HCT116 (cell line): ENCODE data around the gene RHBDF2.
"Not testable (repeated sequence)": the region's sequence is repeated elsewhere in the genome, so short reads cannot be mapped to it uniquely, and the experiment has no call there.

Experiments used
- CEBPB ChIP-seq: IDR thresholded peaks from 2 replicates; pipeline ENCODE4 v1.6.1; 2012; ENCODE audit warnings: low read depth
- EZH2 ChIP-seq: fragments of 200-600 bp; sonication (generic); IDR thresholded peaks from 2 replicates; pipeline ENCODE4 v1.6.1; 2017; ENCODE audit warnings: antibody characterized with exemption, mixed run types
- JUND ChIP-seq: IDR thresholded peaks from 2 replicates; pipeline ENCODE4 v1.6.1; 2012
- POLR2A ChIP-seq: IDR thresholded peaks from 2 replicates; pipeline ENCODE4 v1.7.0; 2011; ENCODE audit warnings: borderline replicate concordance; ENCODE audit not compliant: insufficient read depth, insufficient read length; ENCODE audit errors: extremely low read depth
- POLR2AphosphoS5 ChIP-seq: IDR thresholded peaks from 2 replicates; pipeline ENCODE4 v1.6.1; 2011; ENCODE audit warnings: mild to moderate bottlenecking, low read depth, low read length, moderate library complexity
- SIN3A ChIP-seq: IDR thresholded peaks from 2 replicates; pipeline ENCODE4 v1.6.1; 2012; ENCODE audit warnings: low read depth
- ZFX ChIP-seq: fragments of 450-650 bp; IDR thresholded peaks from 2 replicates; pipeline ENCODE4 v1.6.1; 2017
- TF ChIP-seq, protein P1 (sequence below), 3 experiments: fragments of 200-600 bp in 1 of 3; sonication (generic) in 1 of 3; IDR thresholded peaks in 2 of 3; conservative IDR thresholded peaks in 1 of 3; 2 replicates each; pipeline ENCODE4 v1.5.1; 2012 to 2017; ENCODE audit warnings: low read depth in 2 of 3, low read length in 2 of 3, antibody characterized with exemption in 1 of 3, borderline replicate concordance in 1 of 3, control low read depth in 1 of 3, mild to moderate bottlenecking in 1 of 3, mixed read lengths in 1 of 3, mixed run types in 1 of 3, moderate library complexity in 1 of 3; ENCODE audit not compliant: insufficient read depth in 1 of 3
- TF ChIP-seq, protein P2 (sequence below): IDR thresholded peaks from 2 replicates; pipeline ENCODE4 v1.6.1; 2011; ENCODE audit warnings: mild to moderate bottlenecking, low read length, moderate library complexity; ENCODE audit not compliant: insufficient replicate concordance; ENCODE audit errors: extremely low read depth
- TF ChIP-seq, protein P3 (sequence below): IDR thresholded peaks from 2 replicates; pipeline ENCODE4 v1.6.1; 2012

DNA sequence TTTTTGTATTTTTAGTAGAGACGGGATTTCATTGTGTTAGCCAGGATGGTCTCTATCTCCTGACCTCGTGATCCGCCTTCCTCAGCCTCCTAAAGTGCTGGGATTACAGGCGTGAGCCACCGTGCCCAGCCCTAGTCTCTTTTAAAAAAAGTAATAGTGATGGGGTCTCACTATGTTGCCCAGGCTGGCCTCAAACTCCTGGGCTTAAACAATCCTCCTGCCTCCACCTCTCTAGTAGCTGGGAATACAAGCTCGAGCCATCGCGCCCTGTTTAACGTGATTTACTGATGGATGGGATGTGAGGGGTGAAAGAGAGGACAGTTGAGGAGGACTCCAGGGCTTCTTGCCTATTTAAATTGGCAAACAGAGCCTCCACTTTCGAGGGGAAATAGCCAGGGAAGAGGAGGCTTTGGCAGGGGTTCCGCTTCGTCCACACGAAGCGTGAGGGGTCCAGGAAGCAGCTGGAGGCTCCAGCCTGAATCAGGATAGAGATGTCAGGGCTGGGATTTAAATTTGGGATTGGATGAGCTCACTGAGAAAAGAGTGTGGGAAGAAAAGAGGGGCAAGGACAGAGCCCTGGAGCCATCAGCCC lies 7.3 kb upstream of the RHBDF2 start:
- TF ChIP-seq, protein P1, sequence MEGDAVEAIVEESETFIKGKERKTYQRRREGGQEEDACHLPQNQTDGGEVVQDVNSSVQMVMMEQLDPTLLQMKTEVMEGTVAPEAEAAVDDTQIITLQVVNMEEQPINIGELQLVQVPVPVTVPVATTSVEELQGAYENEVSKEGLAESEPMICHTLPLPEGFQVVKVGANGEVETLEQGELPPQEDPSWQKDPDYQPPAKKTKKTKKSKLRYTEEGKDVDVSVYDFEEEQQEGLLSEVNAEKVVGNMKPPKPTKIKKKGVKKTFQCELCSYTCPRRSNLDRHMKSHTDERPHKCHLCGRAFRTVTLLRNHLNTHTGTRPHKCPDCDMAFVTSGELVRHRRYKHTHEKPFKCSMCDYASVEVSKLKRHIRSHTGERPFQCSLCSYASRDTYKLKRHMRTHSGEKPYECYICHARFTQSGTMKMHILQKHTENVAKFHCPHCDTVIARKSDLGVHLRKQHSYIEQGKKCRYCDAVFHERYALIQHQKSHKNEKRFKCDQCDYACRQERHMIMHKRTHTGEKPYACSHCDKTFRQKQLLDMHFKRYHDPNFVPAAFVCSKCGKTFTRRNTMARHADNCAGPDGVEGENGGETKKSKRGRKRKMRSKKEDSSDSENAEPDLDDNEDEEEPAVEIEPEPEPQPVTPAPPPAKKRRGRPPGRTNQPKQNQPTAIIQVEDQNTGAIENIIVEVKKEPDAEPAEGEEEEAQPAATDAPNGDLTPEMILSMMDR (IDR thresholded peaks at IDR 0.05 in 2 of 3, conservative IDR thresholded peaks at IDR 0.05 in 1 of 3; ENCODE audit: borderline replicate concordance in 1 of 3, insufficient read depth in 1 of 3, low read depth in 2 of 3, low read length in 2 of 3): not testable (repeated sequence)
- TF ChIP-seq CEBPB, ZFX, POLR2A, JUND, EZH2, SIN3A, POLR2AphosphoS5: not testable (repeated sequence)
- TF ChIP-seq, protein P2, sequence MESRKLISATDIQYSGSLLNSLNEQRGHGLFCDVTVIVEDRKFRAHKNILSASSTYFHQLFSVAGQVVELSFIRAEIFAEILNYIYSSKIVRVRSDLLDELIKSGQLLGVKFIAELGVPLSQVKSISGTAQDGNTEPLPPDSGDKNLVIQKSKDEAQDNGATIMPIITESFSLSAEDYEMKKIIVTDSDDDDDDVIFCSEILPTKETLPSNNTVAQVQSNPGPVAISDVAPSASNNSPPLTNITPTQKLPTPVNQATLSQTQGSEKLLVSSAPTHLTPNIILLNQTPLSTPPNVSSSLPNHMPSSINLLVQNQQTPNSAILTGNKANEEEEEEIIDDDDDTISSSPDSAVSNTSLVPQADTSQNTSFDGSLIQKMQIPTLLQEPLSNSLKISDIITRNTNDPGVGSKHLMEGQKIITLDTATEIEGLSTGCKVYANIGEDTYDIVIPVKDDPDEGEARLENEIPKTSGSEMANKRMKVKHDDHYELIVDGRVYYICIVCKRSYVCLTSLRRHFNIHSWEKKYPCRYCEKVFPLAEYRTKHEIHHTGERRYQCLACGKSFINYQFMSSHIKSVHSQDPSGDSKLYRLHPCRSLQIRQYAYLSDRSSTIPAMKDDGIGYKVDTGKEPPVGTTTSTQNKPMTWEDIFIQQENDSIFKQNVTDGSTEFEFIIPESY: not testable (repeated sequence)
- TF ChIP-seq, protein P3, sequence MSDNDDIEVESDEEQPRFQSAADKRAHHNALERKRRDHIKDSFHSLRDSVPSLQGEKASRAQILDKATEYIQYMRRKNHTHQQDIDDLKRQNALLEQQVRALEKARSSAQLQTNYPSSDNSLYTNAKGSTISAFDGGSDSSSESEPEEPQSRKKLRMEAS: not testable (repeated sequence)
